ENCODE results near the gene NPAS3. TPM values are rescaled to one million over a fixed set of nuclear protein-coding genes. Genes with fewer than 3 reads are reported as not detected.

NPAS3 gene
- total RNA-seq, 1 experiment from 2014 or later, result not detected

- no peak for DNase-seq (ENCODE audit: low read depth, low spot score)
- CTCF ChIA-PET, result no interaction called here
Measured at GRCh38 chr14:33282331-33283230, 343.9 kb downstream of the NPAS3 start.

More at GRCh38 chr14:33282331-33283230, 343.9 kb downstream of the NPAS3 start:
- Histone ChIP-seq H3K27me3 (ENCODE audit: insufficient read depth, low read length) (no peaks in the 10 kb centered on the region), H3K4me3 (replicated peaks in 1 of 2; ENCODE audit: low read depth in 1 of 2, low read length in 2 of 2) (no peak overlapping the region), H3K4me1 (ENCODE audit: control insufficient read depth in 1 of 2, insufficient read depth in 2 of 2, low read length in 2 of 2) (no peaks in the 10 kb centered on the region), H3K9ac (ENCODE audit: low read length) (no peak overlapping the region), H2AFZ (ENCODE audit: low read depth, low read length, poor library complexity, severe bottlenecking) (no peak overlapping the region), H3K27ac (ENCODE audit: low read depth, low read length) (no peak overlapping the region), H3K36me3 (ENCODE audit: control insufficient read depth in 1 of 2, insufficient read depth in 2 of 2, low read length in 2 of 2) (no peaks in the 10 kb centered on the region), H3K4me2 (ENCODE audit: low read length) (no peak overlapping the region), H3K9me3 (ENCODE audit: control insufficient read depth in 1 of 2, insufficient read depth in 1 of 2, low read depth in 1 of 2, low read length in 2 of 2) (no peaks in the 10 kb centered on the region), H3K9me2 (ENCODE audit: insufficient read depth) (no peaks in the 10 kb centered on the region), H4K20me1 (ENCODE audit: insufficient read depth) (no peaks in the 10 kb centered on the region), H3K79me2 (ENCODE audit: insufficient read depth, low read length) (no peaks in the 10 kb centered on the region)
- no TSS peak for BruUV-seq (replicated peaks)
- intact Hi-C loops (cut with micrococcal nuclease), result no loop called here
- POLR2A ChIA-PET, result no interaction called here
- RAD21 ChIA-PET (ENCODE audit: low non-redundant PET in 1 of 2, low total read pairs in 2 of 2, uncharacterized antibody in 2 of 2, unreplicated experiment in 2 of 2), result no interaction called here
- TF ChIP-seq MAX (IDR thresholded peaks at IDR 0.05) (no peak), ZFX (IDR thresholded peaks at IDR 0.05) (no peak), YY1 (IDR thresholded peaks at IDR 0.05; ENCODE audit: extremely low read depth, insufficient replicate concordance, low read depth, low read length) (no peak), EGR1 (IDR thresholded peaks at IDR 0.05; ENCODE audit: low read depth) (no peak), EZH2 (IDR thresholded peaks at IDR 0.05) (no peak), CEBPB (IDR thresholded peaks at IDR 0.05; ENCODE audit: low read depth) (no peak), RAD21 (IDR thresholded peaks at IDR 0.05; ENCODE audit: low read depth) (no peak), ZNF274 (IDR thresholded peaks at IDR 0.05; ENCODE audit: low read depth, low read length) (no peak), CBX3 (IDR thresholded peaks at IDR 0.05; ENCODE audit: low read depth) (no peak), TCF7L2 (IDR thresholded peaks at IDR 0.05; ENCODE audit: borderline replicate concordance, extremely low read depth, insufficient read depth, insufficient read length) (no peak), SIN3A (IDR thresholded peaks at IDR 0.05; ENCODE audit: low read depth) (no peak), JUND (IDR thresholded peaks at IDR 0.05) (no peak), POLR2AphosphoS5 (IDR thresholded peaks at IDR 0.05; ENCODE audit: low read depth, low read length) (no peak), SP1 (IDR thresholded peaks at IDR 0.05; ENCODE audit: low read depth) (no peak)
- TF ChIP-seq, protein P1, sequence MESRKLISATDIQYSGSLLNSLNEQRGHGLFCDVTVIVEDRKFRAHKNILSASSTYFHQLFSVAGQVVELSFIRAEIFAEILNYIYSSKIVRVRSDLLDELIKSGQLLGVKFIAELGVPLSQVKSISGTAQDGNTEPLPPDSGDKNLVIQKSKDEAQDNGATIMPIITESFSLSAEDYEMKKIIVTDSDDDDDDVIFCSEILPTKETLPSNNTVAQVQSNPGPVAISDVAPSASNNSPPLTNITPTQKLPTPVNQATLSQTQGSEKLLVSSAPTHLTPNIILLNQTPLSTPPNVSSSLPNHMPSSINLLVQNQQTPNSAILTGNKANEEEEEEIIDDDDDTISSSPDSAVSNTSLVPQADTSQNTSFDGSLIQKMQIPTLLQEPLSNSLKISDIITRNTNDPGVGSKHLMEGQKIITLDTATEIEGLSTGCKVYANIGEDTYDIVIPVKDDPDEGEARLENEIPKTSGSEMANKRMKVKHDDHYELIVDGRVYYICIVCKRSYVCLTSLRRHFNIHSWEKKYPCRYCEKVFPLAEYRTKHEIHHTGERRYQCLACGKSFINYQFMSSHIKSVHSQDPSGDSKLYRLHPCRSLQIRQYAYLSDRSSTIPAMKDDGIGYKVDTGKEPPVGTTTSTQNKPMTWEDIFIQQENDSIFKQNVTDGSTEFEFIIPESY (IDR thresholded peaks at IDR 0.05; ENCODE audit: extremely low read depth, insufficient replicate concordance, low read length), result no peak
- TF ChIP-seq, protein P2, sequence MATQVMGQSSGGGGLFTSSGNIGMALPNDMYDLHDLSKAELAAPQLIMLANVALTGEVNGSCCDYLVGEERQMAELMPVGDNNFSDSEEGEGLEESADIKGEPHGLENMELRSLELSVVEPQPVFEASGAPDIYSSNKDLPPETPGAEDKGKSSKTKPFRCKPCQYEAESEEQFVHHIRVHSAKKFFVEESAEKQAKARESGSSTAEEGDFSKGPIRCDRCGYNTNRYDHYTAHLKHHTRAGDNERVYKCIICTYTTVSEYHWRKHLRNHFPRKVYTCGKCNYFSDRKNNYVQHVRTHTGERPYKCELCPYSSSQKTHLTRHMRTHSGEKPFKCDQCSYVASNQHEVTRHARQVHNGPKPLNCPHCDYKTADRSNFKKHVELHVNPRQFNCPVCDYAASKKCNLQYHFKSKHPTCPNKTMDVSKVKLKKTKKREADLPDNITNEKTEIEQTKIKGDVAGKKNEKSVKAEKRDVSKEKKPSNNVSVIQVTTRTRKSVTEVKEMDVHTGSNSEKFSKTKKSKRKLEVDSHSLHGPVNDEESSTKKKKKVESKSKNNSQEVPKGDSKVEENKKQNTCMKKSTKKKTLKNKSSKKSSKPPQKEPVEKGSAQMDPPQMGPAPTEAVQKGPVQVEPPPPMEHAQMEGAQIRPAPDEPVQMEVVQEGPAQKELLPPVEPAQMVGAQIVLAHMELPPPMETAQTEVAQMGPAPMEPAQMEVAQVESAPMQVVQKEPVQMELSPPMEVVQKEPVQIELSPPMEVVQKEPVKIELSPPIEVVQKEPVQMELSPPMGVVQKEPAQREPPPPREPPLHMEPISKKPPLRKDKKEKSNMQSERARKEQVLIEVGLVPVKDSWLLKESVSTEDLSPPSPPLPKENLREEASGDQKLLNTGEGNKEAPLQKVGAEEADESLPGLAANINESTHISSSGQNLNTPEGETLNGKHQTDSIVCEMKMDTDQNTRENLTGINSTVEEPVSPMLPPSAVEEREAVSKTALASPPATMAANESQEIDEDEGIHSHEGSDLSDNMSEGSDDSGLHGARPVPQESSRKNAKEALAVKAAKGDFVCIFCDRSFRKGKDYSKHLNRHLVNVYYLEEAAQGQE (IDR thresholded peaks at IDR 0.05; ENCODE audit: low read depth), result no peak
- no peak for ATAC-seq
